ENCODE measurements around the gene KCNIP4.
"Not testable (repeated sequence)": the region's sequence is repeated elsewhere in the genome, so short reads cannot be mapped to it uniquely, and the experiment has no call there.

The KCNIP4 gene

DNA sequence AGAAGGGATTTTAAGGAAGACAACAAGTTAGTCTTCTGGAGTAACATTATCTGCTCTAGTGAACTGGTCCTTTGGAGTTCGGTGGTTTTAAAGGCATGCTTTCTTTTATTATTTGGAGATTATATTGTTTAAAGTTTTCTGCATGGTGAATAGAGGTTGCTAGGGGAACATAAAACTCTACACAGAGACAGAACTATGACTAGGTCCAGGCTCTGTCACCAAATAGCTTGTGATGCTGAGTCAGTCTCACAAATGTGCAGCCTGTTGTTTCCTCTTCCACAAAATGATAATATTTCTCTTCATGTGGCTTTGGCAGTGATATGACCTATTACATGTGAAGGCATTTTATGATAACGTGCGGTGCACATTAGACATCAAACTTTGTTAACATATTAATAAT is 1115.7 kb downstream of the KCNIP4 start:
- no peak overlapping the region for H3K27ac ChIP-seq (ENCODE audit: low read depth, low read length)
- H3K4me3 ChIP-seq (ENCODE audit: low read depth in 1 of 2, low read length in 2 of 2), result no peak overlapping the region
- no peaks in the 10 kb centered on the region for H3K9me3 ChIP-seq (ENCODE audit: low read length)
- H3K9ac ChIP-seq (ENCODE audit: low read length), result no peak overlapping the region
- H3K27me3 ChIP-seq (ENCODE audit: control insufficient read depth in 1 of 2, insufficient read depth in 2 of 2, low read length in 2 of 2), result no peaks in the 10 kb centered on the region
- H3K36me3 ChIP-seq (ENCODE audit: insufficient read depth, low read length), result no peaks in the 10 kb centered on the region
- no peaks in the 10 kb centered on the region for H3K4me1 ChIP-seq (ENCODE audit: insufficient read depth, low read length)

DNA sequence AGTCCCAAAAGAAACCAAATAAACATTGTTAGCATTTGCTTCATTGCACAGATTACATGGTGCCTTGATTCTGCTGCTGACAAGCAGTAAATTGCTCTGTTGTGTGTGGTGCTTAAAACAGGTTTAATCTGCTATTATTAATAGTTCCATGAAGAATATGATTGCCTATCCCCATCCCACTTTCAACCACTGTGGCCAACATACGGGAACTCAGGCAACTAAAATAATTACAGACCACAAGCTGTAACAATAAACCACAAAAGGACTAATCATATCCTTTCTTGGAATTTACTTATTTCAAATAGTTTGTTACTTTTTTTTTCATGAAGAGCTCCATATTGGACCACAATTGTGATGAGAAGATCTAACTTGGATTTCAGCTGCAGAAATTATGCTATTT is 1116.8 kb downstream of the KCNIP4 start:
- H3K27ac ChIP-seq (ENCODE audit: low read depth, low read length), result no peak overlapping the region
- H3K4me1 ChIP-seq (ENCODE audit: insufficient read depth, low read length), result no peaks in the 10 kb centered on the region
- H3K27me3 ChIP-seq (ENCODE audit: control insufficient read depth in 1 of 2, insufficient read depth in 2 of 2, low read length in 2 of 2), result no peaks in the 10 kb centered on the region
- H3K36me3 ChIP-seq (ENCODE audit: insufficient read depth, low read length), result no peaks in the 10 kb centered on the region
- H3K4me3 ChIP-seq (ENCODE audit: low read depth in 1 of 2, low read length in 2 of 2), result no peak overlapping the region
- no peak overlapping the region for H3K9ac ChIP-seq (ENCODE audit: low read length)
- H3K9me3 ChIP-seq (ENCODE audit: low read length), result no peaks in the 10 kb centered on the region

DNA sequence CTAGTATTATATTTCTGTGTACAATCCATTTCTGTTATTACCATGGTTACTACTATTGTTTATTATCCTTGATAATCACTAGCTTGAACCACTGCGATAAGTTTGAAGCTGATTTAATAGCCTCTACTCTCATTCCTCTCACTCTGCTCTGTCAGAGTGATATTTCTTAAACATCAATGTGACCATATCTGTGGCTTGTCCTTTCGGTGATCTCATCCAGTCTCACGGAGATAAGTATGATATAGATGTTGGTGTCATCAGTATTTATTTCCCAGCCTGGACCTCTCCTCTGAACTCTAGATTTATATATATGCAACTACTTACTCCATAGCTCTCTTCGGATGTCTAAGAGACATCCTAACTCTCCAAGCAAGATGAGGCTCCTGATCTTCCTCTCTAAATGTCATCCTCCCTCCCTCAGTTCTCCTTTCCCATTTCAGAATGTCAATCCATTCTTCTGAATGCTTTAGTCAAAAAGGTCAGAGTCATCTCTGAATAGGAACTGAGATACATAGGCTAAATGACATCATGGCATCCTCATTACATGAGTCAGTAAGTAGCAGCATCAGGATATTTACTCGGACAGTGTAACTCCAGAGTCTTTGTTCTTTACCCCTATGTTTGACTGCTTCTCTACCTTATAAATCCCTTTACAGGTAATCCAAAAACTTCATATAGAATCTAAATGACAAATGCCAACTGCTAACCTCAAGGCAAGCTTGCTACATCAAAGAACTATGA is 1118.8 kb downstream of the KCNIP4 start:
- Histone ChIP-seq H3K9ac (ENCODE audit: low read length) (no peak overlapping the region), H3K4me1 (ENCODE audit: insufficient read depth, low read length) (no peaks in the 10 kb centered on the region), H3K4me3 (ENCODE audit: low read depth in 1 of 2, low read length in 2 of 2) (no peak overlapping the region)

DNA sequence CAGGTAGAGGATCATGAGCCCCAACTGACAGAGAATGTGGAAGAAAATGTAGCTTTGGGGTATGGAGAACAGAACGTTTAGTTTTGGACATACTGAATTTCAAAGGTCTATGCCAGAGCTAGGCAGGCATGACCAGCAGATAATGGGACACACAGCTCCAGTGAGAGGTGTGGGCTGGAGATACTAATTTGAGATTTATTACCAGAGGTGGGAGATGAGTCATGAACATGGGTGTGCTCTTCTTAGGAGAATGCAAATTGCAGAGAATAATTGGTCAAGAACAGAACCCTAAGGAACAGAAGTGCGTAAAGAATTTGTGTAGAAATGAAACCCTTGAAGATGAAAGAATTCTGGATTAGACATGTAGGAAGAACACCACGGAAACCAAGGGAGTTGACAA is 1123.1 kb downstream of the KCNIP4 start:
- Histone ChIP-seq H3K27ac (ENCODE audit: low read depth, low read length) (no peak overlapping the region), H3K9me3 (ENCODE audit: low read length) (no peaks in the 10 kb centered on the region), H3K36me3 (ENCODE audit: insufficient read depth, low read length) (no peaks in the 10 kb centered on the region), H3K9ac (ENCODE audit: low read length) (no peak overlapping the region), H3K4me1 (ENCODE audit: insufficient read depth, low read length) (no peaks in the 10 kb centered on the region), H3K27me3 (ENCODE audit: control insufficient read depth in 1 of 2, insufficient read depth in 2 of 2, low read length in 2 of 2) (no peaks in the 10 kb centered on the region), H3K4me3 (ENCODE audit: low read depth in 1 of 2, low read length in 2 of 2) (no peak overlapping the region)

More for the DNA sequence above, 1118.8 kb downstream of the KCNIP4 start:
- no peaks in the 10 kb centered on the region for H3K36me3 ChIP-seq (ENCODE audit: insufficient read depth, low read length)
- H3K9me3 ChIP-seq (ENCODE audit: low read length), result no peaks in the 10 kb centered on the region
- H3K27me3 ChIP-seq (ENCODE audit: control insufficient read depth in 1 of 2, insufficient read depth in 2 of 2, low read length in 2 of 2), result no peaks in the 10 kb centered on the region
- no peak overlapping the region for H3K27ac ChIP-seq (ENCODE audit: low read depth, low read length)

DNA sequence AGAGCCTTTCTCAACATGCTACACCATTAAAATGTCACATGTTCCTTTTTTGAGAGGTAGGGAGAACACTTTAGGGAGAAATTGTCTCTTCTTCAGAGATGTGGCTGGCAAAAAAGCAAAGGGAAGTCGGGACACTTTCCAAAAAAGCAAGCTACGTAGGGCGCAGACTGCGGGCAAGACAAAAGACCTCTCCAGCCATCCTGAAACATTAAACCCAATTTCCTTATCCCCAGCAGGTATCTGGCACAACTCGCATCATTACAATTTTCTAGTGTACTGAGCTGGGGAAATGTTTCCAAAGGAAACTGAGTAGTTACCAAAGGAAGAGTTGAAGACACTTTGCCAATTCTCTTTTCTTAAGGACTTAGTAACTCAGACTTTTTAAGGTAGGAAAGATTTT is 1132.3 kb downstream of the KCNIP4 start:
- Histone ChIP-seq H3K9ac (ENCODE audit: low read length) (no peak overlapping the region), H3K36me3 (ENCODE audit: insufficient read depth, low read length) (no peaks in the 10 kb centered on the region), H3K4me3 (ENCODE audit: low read depth in 1 of 2, low read length in 2 of 2) (no peak overlapping the region), H3K4me1 (ENCODE audit: insufficient read depth, low read length) (peaks cover 28% of the 10 kb centered on the region), H3K27me3 (ENCODE audit: control insufficient read depth in 1 of 2, insufficient read depth in 2 of 2, low read length in 2 of 2) (no peaks in the 10 kb centered on the region), H3K27ac (ENCODE audit: low read depth, low read length) (no peak overlapping the region), H3K9me3 (ENCODE audit: low read length) (no peaks in the 10 kb centered on the region)

DNA sequence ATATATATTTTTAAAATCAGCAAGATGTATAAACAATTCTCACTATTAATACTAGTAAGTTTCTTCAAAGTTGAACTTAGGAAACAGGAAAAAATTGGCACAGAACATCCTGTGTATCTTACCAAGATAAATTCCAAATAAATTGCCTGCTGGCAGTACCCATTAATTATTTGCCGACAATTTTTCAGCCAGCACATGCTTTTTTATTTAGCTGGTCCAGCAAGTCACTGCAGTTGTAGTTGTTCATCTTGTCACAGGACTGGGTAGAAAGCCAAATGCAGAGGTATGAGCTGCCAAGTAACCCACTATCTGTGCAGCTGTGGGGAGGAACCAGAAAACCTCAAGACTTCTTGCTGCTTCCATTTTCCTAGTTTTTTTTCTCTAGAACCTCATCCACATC is 1134.9 kb downstream of the KCNIP4 start:
- Histone ChIP-seq H3K36me3 (ENCODE audit: insufficient read depth, low read length) (no peaks in the 10 kb centered on the region), H3K9me3 (ENCODE audit: low read length) (no peaks in the 10 kb centered on the region), H3K9ac (ENCODE audit: low read length) (no peak overlapping the region), H3K27ac (ENCODE audit: low read depth, low read length) (no peak overlapping the region), H3K4me1 (ENCODE audit: insufficient read depth, low read length) (peaks cover 35% of the 10 kb centered on the region), H3K4me3 (ENCODE audit: low read depth in 1 of 2, low read length in 2 of 2) (no peak overlapping the region), H3K27me3 (ENCODE audit: control insufficient read depth in 1 of 2, insufficient read depth in 2 of 2, low read length in 2 of 2) (no peaks in the 10 kb centered on the region)

DNA sequence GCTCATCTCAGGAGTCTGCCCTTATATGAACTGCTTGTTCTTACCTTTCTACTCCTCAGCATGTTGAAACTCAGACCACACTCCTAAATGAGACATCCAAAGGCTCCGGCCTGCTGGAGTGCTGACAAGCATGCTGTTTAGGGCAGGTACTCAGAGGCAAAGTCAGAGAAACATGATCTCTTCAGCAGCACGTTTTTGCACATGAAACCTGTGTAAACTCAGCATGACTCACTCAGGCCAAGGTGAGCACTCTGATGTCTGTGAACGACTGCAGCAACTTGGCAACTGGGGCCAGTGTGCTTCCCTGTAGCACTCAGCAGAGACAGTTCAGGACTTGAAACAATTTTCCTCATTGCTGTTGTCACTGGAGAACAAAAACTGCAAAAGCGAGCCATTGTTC is 1138.8 kb downstream of the KCNIP4 start:
- Histone ChIP-seq H3K27ac (ENCODE audit: low read depth, low read length) (no peak overlapping the region), H3K9me3 (ENCODE audit: low read length) (no peaks in the 10 kb centered on the region), H3K27me3 (ENCODE audit: control insufficient read depth in 1 of 2, insufficient read depth in 2 of 2, low read length in 2 of 2) (no peaks in the 10 kb centered on the region), H3K9ac (ENCODE audit: low read length) (no peak overlapping the region), H3K4me1 (ENCODE audit: insufficient read depth, low read length) (peaks cover 24% of the 10 kb centered on the region), H3K36me3 (ENCODE audit: insufficient read depth, low read length) (no peaks in the 10 kb centered on the region), H3K4me3 (ENCODE audit: low read depth in 1 of 2, low read length in 2 of 2) (no peak overlapping the region)

DNA sequence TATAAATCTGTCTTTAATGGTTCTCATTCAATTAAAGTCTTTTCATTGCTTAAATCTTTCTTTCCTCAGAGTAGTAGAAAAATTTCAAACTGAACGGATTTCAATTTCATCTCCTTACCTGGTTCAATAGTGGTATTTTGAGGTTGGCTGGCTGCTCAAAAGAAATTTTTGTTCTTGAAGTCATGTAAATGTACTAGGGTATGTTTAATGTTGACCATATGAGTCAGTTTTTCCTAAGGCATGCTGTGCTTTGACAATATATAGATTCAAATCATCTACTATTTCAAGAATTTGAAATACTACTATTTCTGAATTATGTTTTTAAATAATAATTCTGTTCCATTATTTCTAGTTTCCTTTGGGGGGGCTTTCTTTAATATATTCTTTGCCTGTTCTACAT is 1142.9 kb downstream of the KCNIP4 start:
- no peak overlapping the region for H3K4me3 ChIP-seq (ENCODE audit: low read depth in 1 of 2, low read length in 2 of 2)

DNA sequence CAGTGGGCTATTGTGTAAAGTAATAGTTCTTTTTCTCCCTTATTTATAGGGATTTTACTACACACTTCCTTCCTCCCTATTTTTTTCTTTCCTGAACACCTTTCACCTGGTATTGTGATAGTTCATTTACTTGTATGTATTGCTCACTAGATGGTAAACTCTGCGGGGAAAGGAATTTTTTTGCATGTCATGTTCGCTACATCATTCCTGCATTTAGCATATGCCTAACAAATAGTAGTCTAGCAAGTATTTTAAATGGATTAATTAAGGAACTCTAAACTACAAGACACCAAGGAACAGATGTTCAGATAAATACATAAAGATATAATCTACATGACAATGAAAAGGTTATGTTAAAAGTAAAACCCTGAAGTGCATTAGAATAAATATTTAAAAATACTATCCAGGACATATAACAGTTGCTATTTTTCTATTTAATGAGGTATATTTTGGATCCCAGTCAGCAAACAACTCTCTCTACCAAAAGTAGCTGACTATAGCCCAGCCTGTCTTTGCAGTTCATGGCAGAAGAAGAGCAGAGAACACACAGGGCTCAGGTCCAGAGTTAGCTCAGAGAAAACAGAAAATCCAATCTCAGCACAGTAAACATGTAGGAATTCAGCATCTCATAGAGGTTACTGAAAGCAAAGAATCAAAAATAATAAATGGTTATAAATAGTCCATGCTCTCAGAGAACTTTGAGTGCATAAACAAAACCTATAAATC is 1160.5 kb downstream of the KCNIP4 start:
- H3K4me3 ChIP-seq (ENCODE audit: low read depth in 1 of 2, low read length in 2 of 2), result no peak overlapping the region
- peaks cover 3% of the 10 kb centered on the region for H3K4me1 ChIP-seq (ENCODE audit: insufficient read depth, low read length)
- H3K9me3 ChIP-seq (ENCODE audit: low read length), result no peaks in the 10 kb centered on the region
- H3K27ac ChIP-seq (ENCODE audit: low read depth, low read length), result no peak overlapping the region
- H3K9ac ChIP-seq (ENCODE audit: low read length), result no peak overlapping the region
- H3K36me3 ChIP-seq (ENCODE audit: insufficient read depth, low read length), result no peaks in the 10 kb centered on the region
- no peaks in the 10 kb centered on the region for H3K27me3 ChIP-seq (ENCODE audit: control insufficient read depth in 1 of 2, insufficient read depth in 2 of 2, low read length in 2 of 2)

More for the DNA sequence above, 1142.9 kb downstream of the KCNIP4 start:
- Histone ChIP-seq H3K9ac (ENCODE audit: low read length) (no peak overlapping the region), H3K27me3 (ENCODE audit: control insufficient read depth in 1 of 2, insufficient read depth in 2 of 2, low read length in 2 of 2) (no peaks in the 10 kb centered on the region), H3K27ac (ENCODE audit: low read depth, low read length) (no peak overlapping the region), H3K36me3 (ENCODE audit: insufficient read depth, low read length) (no peaks in the 10 kb centered on the region), H3K4me1 (ENCODE audit: insufficient read depth, low read length) (peaks cover 7% of the 10 kb centered on the region), H3K9me3 (ENCODE audit: low read length) (no peaks in the 10 kb centered on the region)

DNA sequence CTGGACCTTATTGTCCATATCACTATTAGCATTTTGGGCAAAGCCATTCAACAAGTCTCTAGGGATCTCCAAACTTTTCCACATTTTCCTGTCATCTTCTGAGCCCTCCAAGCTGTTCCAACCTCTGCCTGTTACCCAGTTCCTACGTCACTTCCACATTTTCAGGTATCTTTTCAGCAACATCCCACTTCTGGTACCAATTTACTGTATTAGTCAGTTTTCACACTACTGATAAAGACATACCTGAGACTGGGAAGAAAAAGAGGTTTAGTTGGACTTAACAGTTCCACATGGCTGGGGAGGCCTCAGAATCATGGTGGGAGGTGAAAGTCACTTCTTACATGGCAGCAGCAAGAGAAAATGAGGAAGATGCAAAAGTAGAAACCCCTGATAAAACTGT is 1165.4 kb downstream of the KCNIP4 start:
- not testable (repeated sequence) for H3K36me3 ChIP-seq (ENCODE audit: insufficient read depth, low read length); H3K27me3 ChIP-seq (ENCODE audit: control insufficient read depth in 1 of 2, insufficient read depth in 2 of 2, low read length in 2 of 2); H3K27ac ChIP-seq (ENCODE audit: low read depth, low read length); H3K4me1 ChIP-seq (ENCODE audit: insufficient read depth, low read length); H3K9me3 ChIP-seq (ENCODE audit: low read length); H3K4me3 ChIP-seq (ENCODE audit: low read depth in 1 of 2, low read length in 2 of 2); H3K9ac ChIP-seq (ENCODE audit: low read length)

DNA sequence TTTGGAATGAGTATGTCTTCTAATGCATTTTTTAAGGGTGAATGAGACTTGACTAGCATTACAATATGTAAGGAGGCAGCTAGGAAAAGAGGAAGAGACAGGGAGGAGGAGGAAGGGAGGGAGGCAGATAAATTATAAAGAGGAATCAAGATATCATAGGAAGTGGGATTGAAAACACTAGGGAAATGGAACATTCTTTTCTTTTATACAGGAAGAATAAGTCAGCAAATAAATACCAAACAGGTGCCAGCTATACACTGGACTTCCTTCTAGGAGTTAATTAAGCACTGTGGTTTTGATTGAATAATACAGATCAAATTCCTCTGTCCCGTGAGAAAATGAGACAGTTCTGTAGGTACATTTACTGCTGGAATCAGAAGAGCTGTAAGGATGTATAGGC is 1169.7 kb downstream of the KCNIP4 start:
- no peaks in the 10 kb centered on the region for H3K9me3 ChIP-seq (ENCODE audit: low read length)
- no peak overlapping the region for H3K4me3 ChIP-seq (ENCODE audit: low read depth in 1 of 2, low read length in 2 of 2)
- no peak overlapping the region for H3K27ac ChIP-seq (ENCODE audit: low read depth, low read length)
- no peaks in the 10 kb centered on the region for H3K27me3 ChIP-seq (ENCODE audit: control insufficient read depth in 1 of 2, insufficient read depth in 2 of 2, low read length in 2 of 2)
- H3K36me3 ChIP-seq (ENCODE audit: insufficient read depth, low read length), result no peaks in the 10 kb centered on the region
- no peak overlapping the region for H3K9ac ChIP-seq (ENCODE audit: low read length)
- peaks cover 11% of the 10 kb centered on the region for H3K4me1 ChIP-seq (ENCODE audit: insufficient read depth, low read length)
